ENCODE results near the gene FNDC11. TPM values are rescaled to one million over a fixed set of nuclear protein-coding genes. Genes with fewer than 3 reads are reported as not detected.

FNDC11 gene
- total and polyA plus RNA-seq, 2 donors, result 1.1 to 1.2 TPM

GRCh38 chr20:63572788-63573646 lies 19.1 kb downstream of the FNDC11 start:
- peak overlapping the region; percentile 59 to 82 for H3K4me3 ChIP-seq (ENCODE audit: low read length in 2 of 2)
- peaks cover 0 to 4% of the 10 kb centered on the region in 2 donors for H3K36me3 ChIP-seq (ENCODE audit: control insufficient read depth in 2 of 2, insufficient read depth in 2 of 2, low read length in 1 of 2)
- peaks cover 0 to 4% of the 10 kb centered on the region in 2 donors for H3K9me3 ChIP-seq (ENCODE audit: control insufficient read depth in 2 of 2, insufficient read depth in 1 of 2, low read length in 1 of 2)
- WGBS, result 95% methylated on average over 34 of the region's 34 CpGs
- peaks cover 18 to 21% of the 10 kb centered on the region in 2 donors for H3K4me1 ChIP-seq (ENCODE audit: control insufficient read depth in 2 of 2, insufficient read depth in 2 of 2, low read length in 2 of 2)
- no peak for DNase-seq (ENCODE audit: low read depth in 6 of 9, low spot score in 9 of 9)
- H3K27ac ChIP-seq (ENCODE audit: low read depth in 1 of 2, low read length in 1 of 2), result no peak overlapping the region
- H3K27me3 ChIP-seq (ENCODE audit: control insufficient read depth in 2 of 2, insufficient read depth in 1 of 2, low read length in 1 of 2), result peaks cover 5 to 55% of the 10 kb centered on the region in 2 donors

- H3K9me3 ChIP-seq (ENCODE audit: control insufficient read depth in 2 of 2, insufficient read depth in 1 of 2, low read length in 1 of 2), result peaks cover 0 to 2% of the 10 kb centered on the region in 2 donors
- H3K27ac ChIP-seq (ENCODE audit: low read depth in 1 of 2, low read length in 1 of 2), result peak overlapping the region; percentile 8 to 12
- peak overlapping the region; percentile 59 to 82 for H3K4me3 ChIP-seq (ENCODE audit: low read length in 2 of 2)
- peaks cover 5 to 48% of the 10 kb centered on the region in 2 donors for H3K27me3 ChIP-seq (ENCODE audit: control insufficient read depth in 2 of 2, insufficient read depth in 1 of 2, low read length in 1 of 2)
- H3K36me3 ChIP-seq (ENCODE audit: control insufficient read depth in 2 of 2, insufficient read depth in 2 of 2, low read length in 1 of 2), result peaks cover 0 to 4% of the 10 kb centered on the region in 2 donors
- 3% methylated on average over 24 of the region's 24 CpGs for WGBS
- peak in 2 of 9 donors; percentile 13 to 33 for DNase-seq (ENCODE audit: low read depth in 6 of 9, low spot score in 9 of 9)
- H3K4me1 ChIP-seq (ENCODE audit: control insufficient read depth in 2 of 2, insufficient read depth in 2 of 2, low read length in 2 of 2), result peaks cover 11 to 14% of the 10 kb centered on the region in 2 donors
Measured at GRCh38 chr20:63573647-63574131, 19.7 kb downstream of the FNDC11 start.

GRCh38 chr20:63574156-63574828 lies 20.3 kb downstream of the FNDC11 start, which contains the start of gene HELZ2:
HELZ2 (minus strand) TSS chr20:63574239; CDS start chr20:63572385, 1,854 bp downstream.
- 11% methylated on average over 40 of the region's 40 CpGs for WGBS
- Histone ChIP-seq H3K27me3 (ENCODE audit: control insufficient read depth in 2 of 2, insufficient read depth in 1 of 2, low read length in 1 of 2) (peaks cover 2 to 48% of the 10 kb centered on the region in 2 donors), H3K4me1 (ENCODE audit: control insufficient read depth in 2 of 2, insufficient read depth in 2 of 2, low read length in 2 of 2) (peaks cover 9 to 12% of the 10 kb centered on the region in 2 donors), H3K27ac (ENCODE audit: low read depth in 1 of 2, low read length in 1 of 2) (peak within 1 kb of the TSS; percentile 12 to 72), H3K4me3 (ENCODE audit: low read length in 2 of 2) (peak within 1 kb of the TSS; percentile 59 to 82), H3K9me3 (ENCODE audit: control insufficient read depth in 2 of 2, insufficient read depth in 1 of 2, low read length in 1 of 2) (peaks cover 0 to 2% of the 10 kb centered on the region in 2 donors), H3K36me3 (ENCODE audit: control insufficient read depth in 2 of 2, insufficient read depth in 2 of 2, low read length in 1 of 2) (peaks cover 0 to 4% of the 10 kb centered on the region in 2 donors)
- peak in 3 of 9 donors; percentile 39 to 70 (median 42) for DNase-seq (ENCODE audit: low read depth in 6 of 9, low spot score in 9 of 9)

GRCh38 chr20:63574829-63575743 lies 21.1 kb downstream of the FNDC11 start:
- WGBS, result 84% methylated on average over 28 of the region's 28 CpGs
- Histone ChIP-seq H3K4me1 (ENCODE audit: control insufficient read depth in 2 of 2, insufficient read depth in 2 of 2, low read length in 2 of 2) (peaks cover 9 to 12% of the 10 kb centered on the region in 2 donors), H3K27me3 (ENCODE audit: control insufficient read depth in 2 of 2, insufficient read depth in 1 of 2, low read length in 1 of 2) (peaks cover 5 to 45% of the 10 kb centered on the region in 2 donors), H3K4me3 (ENCODE audit: low read length in 2 of 2) (no peak overlapping the region), H3K36me3 (ENCODE audit: control insufficient read depth in 2 of 2, insufficient read depth in 2 of 2, low read length in 1 of 2) (peaks cover 0 to 4% of the 10 kb centered on the region in 2 donors), H3K9me3 (ENCODE audit: control insufficient read depth in 2 of 2, insufficient read depth in 1 of 2, low read length in 1 of 2) (peaks cover 0 to 2% of the 10 kb centered on the region in 2 donors), H3K27ac (ENCODE audit: low read depth in 1 of 2, low read length in 1 of 2) (no peak overlapping the region)
- no peak for DNase-seq (ENCODE audit: low read depth in 6 of 9, low spot score in 9 of 9)

GRCh38 chr20:63576311-63576710 lies 22.4 kb downstream of the FNDC11 start:
- H3K9me3 ChIP-seq (ENCODE audit: control insufficient read depth in 2 of 2, insufficient read depth in 1 of 2, low read length in 1 of 2), result peaks cover 0 to 2% of the 10 kb centered on the region in 2 donors
- H3K27ac ChIP-seq (ENCODE audit: low read depth in 1 of 2, low read length in 1 of 2), result no peak overlapping the region
- DNase-seq (ENCODE audit: low read depth in 6 of 9, low spot score in 9 of 9), result no peak
- peaks cover 5 to 50% of the 10 kb centered on the region in 2 donors for H3K27me3 ChIP-seq (ENCODE audit: control insufficient read depth in 2 of 2, insufficient read depth in 1 of 2, low read length in 1 of 2)
- peaks cover 0 to 4% of the 10 kb centered on the region in 2 donors for H3K36me3 ChIP-seq (ENCODE audit: control insufficient read depth in 2 of 2, insufficient read depth in 2 of 2, low read length in 1 of 2)
- H3K4me1 ChIP-seq (ENCODE audit: control insufficient read depth in 2 of 2, insufficient read depth in 2 of 2, low read length in 2 of 2), result peaks cover 9 to 12% of the 10 kb centered on the region in 2 donors
- H3K4me3 ChIP-seq (ENCODE audit: low read length in 2 of 2), result no peak overlapping the region
- WGBS, result 93% methylated on average over 7 of the region's 7 CpGs

DNA sequence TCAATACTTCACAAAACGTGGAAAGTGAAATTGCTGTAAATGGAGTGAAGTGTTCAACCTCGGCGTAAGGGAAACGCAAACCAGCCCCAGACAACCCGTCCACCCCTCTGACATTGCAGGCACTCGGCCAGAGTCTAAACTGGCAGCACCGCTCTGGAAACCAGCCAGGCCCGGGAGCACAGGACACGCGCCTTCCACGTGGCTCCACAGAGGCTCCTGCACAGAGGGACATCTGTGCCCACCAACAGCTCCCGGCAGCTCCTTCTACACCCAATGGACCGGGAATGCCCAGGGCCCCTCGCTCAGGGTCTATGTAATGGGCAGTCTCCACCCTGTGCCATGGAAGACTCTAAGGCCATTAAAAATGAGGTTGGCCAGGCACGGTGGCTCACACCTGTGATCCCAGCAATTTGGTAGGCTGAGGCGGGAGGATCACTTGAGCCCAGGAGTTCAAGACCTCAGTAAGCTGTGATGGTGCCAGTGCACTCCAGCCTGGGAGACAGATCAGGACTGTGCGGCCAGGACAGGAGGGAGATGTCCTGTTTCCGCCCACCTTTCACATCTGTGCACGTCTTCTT lies 23.4 kb downstream of the FNDC11 start:
- Histone ChIP-seq H3K27ac (ENCODE audit: low read depth in 1 of 2, low read length in 1 of 2) (no peak overlapping the region), H3K4me3 (ENCODE audit: low read length in 2 of 2) (no peak overlapping the region), H3K27me3 (ENCODE audit: control insufficient read depth in 2 of 2, insufficient read depth in 1 of 2, low read length in 1 of 2) (peaks cover 3 to 50% of the 10 kb centered on the region in 2 donors), H3K4me1 (ENCODE audit: control insufficient read depth in 2 of 2, insufficient read depth in 2 of 2, low read length in 2 of 2) (peaks cover 9 to 12% of the 10 kb centered on the region in 2 donors), H3K36me3 (ENCODE audit: control insufficient read depth in 2 of 2, insufficient read depth in 2 of 2, low read length in 1 of 2) (no peaks in the 10 kb centered on the region), H3K9me3 (ENCODE audit: control insufficient read depth in 2 of 2, insufficient read depth in 1 of 2, low read length in 1 of 2) (peaks cover 0 to 2% of the 10 kb centered on the region in 2 donors)
- 94% methylated on average over 19 of the region's 19 CpGs for WGBS
- no peak for DNase-seq (ENCODE audit: low read depth in 6 of 9, low spot score in 9 of 9)

- peaks cover 3 to 44% of the 10 kb centered on the region in 2 donors for H3K27me3 ChIP-seq (ENCODE audit: control insufficient read depth in 2 of 2, insufficient read depth in 1 of 2, low read length in 1 of 2)
- H3K4me3 ChIP-seq (ENCODE audit: low read length in 2 of 2), result no peak overlapping the region
- no peaks in the 10 kb centered on the region for H3K9me3 ChIP-seq (ENCODE audit: control insufficient read depth in 2 of 2, insufficient read depth in 1 of 2, low read length in 1 of 2)
- H3K4me1 ChIP-seq (ENCODE audit: control insufficient read depth in 2 of 2, insufficient read depth in 2 of 2, low read length in 2 of 2), result peaks cover 6 to 8% of the 10 kb centered on the region in 2 donors
- H3K27ac ChIP-seq (ENCODE audit: low read depth in 1 of 2, low read length in 1 of 2), result no peak overlapping the region
- WGBS, result 89% methylated on average over 26 of the region's 26 CpGs
- no peaks in the 10 kb centered on the region for H3K36me3 ChIP-seq (ENCODE audit: control insufficient read depth in 2 of 2, insufficient read depth in 2 of 2, low read length in 1 of 2)
- DNase-seq (ENCODE audit: low read depth in 6 of 9, low spot score in 9 of 9), result no peak
Measured at GRCh38 chr20:63578224-63579016, 24.5 kb downstream of the FNDC11 start.
